HG03280 (cell line): Measurements from ENCODE around the gene PRKCE.

Experiments
- ATAC-seq: cut with Tn5 transposase; IDR thresholded peaks from one replicate; pipeline ENCODE4 v1.9.1; 2021; ENCODE audit warnings: mild to moderate bottlenecking, moderate library complexity; ENCODE audit not compliant: unreplicated experiment

PRKCE gene

GRCh38 chr2:46153996-46154753 lies 502.7 kb downstream of the PRKCE start:
- no peak for ATAC-seq

GRCh38 chr2:46157072-46157965 lies 505.8 kb downstream of the PRKCE start:
- no peak for ATAC-seq

GRCh38 chr2:46157966-46158310 lies 506.5 kb downstream of the PRKCE start:
- no peak for ATAC-seq

DNA sequence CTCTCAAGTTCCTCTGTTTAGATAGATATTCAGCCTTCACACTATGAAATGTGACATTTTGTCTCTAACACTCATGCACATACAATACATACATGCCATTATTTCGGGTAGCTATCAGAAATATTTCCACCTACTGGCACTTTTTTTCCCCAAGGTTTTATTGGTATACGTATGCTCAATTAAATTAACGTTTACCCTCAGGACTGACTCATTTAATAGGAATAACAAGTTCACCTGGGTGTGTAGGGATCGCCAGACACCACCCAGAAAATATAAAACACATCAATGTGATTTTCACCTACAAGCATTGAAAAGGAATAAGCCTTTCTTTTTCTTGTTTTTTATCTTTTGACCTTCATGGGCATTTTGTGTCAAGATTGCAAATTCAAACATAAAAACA lies 507.2 kb downstream of the PRKCE start:
- ATAC-seq: no peak

GRCh38 chr2:46160326-46160725 lies 508.9 kb downstream of the PRKCE start:
- ATAC-seq: no peak

- ATAC-seq: no peak
Observed at GRCh38 chr2:46161315-46161714, 509.8 kb downstream of the PRKCE start.

DNA sequence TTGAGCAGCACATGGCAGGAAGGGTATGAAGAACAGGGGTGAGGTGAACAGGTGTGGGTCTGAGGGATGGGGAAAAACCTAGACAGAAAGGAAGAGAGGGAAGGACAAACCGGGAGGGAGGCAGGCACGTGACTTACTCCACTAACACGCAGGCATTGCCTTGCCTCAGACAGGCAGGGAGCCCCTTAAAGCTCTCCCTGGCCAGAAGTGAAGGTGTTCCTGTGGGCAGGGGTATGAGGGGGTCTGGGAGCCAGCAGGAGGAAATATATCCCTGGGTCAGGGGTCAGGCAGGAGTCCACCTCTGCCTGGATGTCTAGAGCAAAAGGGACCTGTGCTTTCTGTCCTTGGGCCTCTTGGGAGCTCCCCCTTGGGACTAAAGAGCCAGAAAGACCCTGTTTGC lies 510.4 kb downstream of the PRKCE start:
- no peak for ATAC-seq

DNA sequence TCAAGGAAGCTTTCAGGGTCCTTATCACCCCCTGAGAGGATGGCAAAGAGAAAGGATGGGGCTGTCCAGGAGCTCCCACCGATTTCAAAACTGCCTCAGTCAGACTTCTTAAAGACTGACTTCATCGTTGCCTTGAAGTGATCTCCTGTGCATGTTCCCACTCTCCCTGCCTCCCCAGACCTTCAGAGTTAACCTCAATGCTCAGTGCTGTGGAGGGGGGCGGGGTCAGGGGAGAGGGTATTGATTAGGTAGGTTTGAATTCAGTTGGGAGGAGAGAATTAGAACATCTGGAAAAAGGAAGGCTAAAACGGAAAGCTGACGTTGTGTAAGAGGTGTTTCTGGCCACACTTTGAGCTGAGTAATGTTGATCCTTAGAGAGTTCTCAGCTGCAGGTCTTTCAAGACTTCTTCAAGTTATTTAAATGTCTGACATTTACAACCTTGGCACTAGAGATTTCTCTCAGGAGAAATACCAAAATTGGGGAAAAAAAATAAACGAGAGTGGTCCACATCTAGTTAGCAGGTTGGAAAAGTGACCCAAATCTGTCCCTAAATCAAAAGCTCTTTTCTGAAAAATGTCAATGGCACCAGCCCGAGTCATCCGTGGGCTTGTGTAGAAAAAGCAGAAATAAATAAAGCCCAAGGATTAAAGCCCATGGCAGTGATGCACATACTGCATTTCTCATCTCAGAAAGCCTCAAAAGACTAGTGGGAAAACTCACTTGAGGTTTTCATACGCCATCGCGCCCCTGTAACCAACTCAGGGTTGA lies 511.0 kb downstream of the PRKCE start:
- ATAC-seq: no peak

DNA sequence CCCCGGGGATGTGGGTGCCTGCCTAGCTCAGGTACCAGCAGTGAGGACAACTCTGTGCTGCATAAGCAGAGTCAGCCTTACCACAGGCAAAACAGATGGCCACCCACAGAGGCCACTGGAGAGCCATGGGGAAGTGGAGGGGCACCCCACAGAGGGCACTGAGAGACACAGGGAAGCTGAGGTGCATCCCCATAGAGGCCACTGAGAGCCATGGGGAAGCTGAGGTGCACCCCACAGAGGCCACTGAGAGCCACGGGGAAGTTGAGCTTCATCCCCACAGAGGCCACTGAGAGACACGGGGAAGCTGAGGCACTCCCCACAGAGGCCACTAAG lies 511.6 kb downstream of the PRKCE start:
- ATAC-seq: no peak

DNA sequence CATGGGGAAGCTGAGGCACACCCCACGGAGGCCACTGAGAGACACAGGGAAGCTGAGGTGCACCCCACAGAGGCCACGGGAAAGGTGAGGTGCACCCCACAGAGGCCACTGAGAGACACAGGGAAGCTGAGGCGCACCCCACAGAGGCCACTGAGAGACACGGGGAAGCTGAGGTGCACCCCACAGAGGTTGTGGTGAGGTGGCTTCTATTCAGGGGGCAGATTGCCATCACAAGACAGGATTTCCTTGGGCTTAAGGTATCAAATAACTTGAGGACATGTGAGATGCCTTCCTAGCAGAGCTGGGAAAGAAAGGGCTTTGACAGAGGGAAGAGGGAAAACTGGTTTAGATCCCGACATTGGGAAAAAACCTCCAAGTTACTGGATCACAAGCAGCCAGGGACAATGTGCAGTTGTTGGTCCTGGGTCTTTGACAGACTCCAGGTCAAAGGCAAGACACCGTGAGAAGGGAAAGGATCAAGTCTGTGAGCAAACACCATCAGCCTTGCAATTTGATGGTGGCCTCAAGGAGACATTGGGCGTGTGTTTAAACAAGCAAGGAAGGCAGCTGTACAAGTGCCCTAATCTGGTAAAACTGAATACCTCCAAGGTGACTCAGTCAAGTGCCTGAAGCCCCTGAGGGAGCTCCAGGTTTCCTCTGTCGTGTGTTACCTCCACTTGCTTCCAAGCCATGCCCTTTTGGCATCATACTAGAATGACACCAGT lies 512.5 kb downstream of the PRKCE start:
- ATAC-seq: no peak

- ATAC-seq: no peak
Observed at GRCh38 chr2:46164529-46165301, 513.2 kb downstream of the PRKCE start.

- ATAC-seq: no peak
Observed at GRCh38 chr2:46165916-46166315, 514.4 kb downstream of the PRKCE start.

DNA sequence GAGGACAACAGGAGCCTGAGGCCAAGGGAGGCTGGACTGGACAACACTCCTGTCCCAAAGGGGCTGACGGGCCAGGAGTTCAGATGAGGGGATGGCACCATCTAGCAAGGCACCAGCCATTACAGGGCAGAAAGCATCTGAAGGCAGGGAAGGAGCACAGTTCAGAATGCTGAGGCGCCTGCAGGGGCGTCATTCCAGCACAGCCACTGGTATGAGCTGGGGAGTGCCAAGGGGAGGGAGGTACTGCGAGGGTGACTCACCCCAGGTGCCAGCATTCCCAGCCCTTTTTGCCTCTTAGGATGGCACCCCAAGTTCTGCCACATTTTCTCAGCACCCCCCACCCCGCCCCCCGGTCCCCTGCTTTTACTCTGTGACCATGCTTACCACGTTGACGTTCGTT lies 515.9 kb downstream of the PRKCE start:
- ATAC-seq: no peak

- ATAC-seq: no peak
Observed at GRCh38 chr2:46167924-46168323, 516.4 kb downstream of the PRKCE start.

DNA sequence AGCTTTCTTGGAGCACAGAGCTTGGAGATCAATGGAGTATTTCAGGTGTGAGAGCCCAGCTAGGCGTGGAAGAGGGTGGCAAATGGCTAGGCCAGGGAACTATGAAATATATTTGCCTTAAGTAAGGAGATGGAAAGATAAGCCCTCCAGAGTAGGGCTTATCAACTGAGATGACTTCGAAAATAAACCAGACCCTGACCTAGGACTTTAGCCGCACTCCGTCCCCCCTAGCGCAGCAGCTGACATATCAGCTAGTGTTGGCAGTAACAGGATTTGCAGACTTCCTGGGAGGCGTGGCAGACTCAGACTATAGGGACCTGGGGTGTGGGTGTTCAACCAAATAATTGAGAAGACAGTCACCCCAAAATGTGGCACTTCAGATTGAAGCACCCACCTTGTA lies 518.0 kb downstream of the PRKCE start:
- ATAC-seq: no peak

DNA sequence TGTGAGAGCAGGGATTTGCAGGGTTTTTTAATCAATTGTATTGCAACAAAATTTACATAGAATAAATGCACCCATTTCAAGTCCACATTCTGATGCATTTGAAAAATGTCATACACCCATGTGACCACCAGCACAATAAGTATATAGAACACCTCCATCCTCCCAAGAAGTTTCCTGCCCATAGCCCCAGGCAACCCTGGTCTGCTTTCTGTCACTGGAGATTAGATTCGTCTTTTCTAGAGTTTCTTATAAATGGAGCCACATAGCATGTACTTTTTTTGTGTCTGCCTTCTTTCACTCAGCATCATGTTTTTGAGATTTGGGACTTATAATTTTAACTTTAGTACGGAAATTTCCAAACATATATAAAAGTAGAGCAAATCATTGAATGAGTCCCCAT lies 518.6 kb downstream of the PRKCE start:
- ATAC-seq: no peak

GRCh38 chr2:46170611-46171350 lies 519.3 kb downstream of the PRKCE start:
- ATAC-seq: no peak

DNA sequence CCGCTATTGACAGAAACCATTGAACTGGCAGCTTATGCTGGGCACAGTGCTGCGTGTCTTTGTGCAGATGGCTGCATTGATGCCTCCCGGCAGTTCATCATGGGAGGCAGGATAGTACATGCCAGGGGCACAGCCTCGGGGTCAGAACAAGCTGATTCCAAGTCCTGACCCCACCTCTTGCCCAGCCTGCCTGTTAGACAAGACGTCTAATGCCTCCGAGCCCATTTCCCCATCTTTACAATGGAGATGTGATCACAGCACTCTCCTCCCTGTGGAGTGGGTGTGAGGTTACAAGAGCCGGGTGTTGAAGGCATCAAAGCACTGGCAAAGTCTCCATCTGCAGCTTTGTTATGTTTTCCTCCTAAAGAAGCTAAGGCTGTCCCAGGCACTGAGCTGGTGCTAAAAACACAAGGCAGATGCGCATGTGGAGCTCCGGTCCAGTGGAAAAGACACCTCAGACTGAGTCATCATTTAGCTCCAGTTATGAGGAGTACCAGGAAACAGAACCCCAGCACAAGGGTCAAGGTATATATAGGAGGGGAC lies 520.0 kb downstream of the PRKCE start:
- ATAC-seq: no peak

- no peak for ATAC-seq
Observed at GRCh38 chr2:46171996-46172546, 520.6 kb downstream of the PRKCE start.
